HEK293T (cell line): Measurements from ENCODE around the gene TPX2.

ENCODE experiments used
- BHLHE40 ChIP-seq: fragments of 450-650 bp; IDR thresholded peaks from 2 replicates; pipeline ENCODE4 v1.6.1; 2016; ENCODE audit warnings: mild to moderate bottlenecking, moderate library complexity, borderline replicate concordance
- CTBP1 ChIP-seq: fragments of 450-650 bp; IDR thresholded peaks from 2 replicates; pipeline ENCODE4 v1.6.1; 2016; ENCODE audit warnings: borderline replicate concordance
- HDGF ChIP-seq: fragments of 450-650 bp; IDR thresholded peaks from 2 replicates; pipeline ENCODE4 v1.6.1; 2017; ENCODE audit warnings: antibody characterized with exemption, borderline replicate concordance
- LEF1 ChIP-seq: fragments of 450-650 bp; IDR thresholded peaks from 2 replicates; pipeline ENCODE4 v1.6.1; 2017; ENCODE audit warnings: mild to moderate bottlenecking, borderline replicate concordance
- NFRKB ChIP-seq: fragments of 450-650 bp; IDR thresholded peaks from 2 replicates; pipeline ENCODE4 v1.6.1; 2016; ENCODE audit warnings: mild to moderate bottlenecking, moderate library complexity
- SUZ12 ChIP-seq: fragments of 450-650 bp; IDR thresholded peaks from 2 replicates; pipeline ENCODE4 v1.6.1; 2016; ENCODE audit warnings: mild to moderate bottlenecking
- ZNF384 ChIP-seq: fragments of 450-650 bp; IDR thresholded peaks from 2 replicates; pipeline ENCODE4 v1.6.1; 2016

DNA sequence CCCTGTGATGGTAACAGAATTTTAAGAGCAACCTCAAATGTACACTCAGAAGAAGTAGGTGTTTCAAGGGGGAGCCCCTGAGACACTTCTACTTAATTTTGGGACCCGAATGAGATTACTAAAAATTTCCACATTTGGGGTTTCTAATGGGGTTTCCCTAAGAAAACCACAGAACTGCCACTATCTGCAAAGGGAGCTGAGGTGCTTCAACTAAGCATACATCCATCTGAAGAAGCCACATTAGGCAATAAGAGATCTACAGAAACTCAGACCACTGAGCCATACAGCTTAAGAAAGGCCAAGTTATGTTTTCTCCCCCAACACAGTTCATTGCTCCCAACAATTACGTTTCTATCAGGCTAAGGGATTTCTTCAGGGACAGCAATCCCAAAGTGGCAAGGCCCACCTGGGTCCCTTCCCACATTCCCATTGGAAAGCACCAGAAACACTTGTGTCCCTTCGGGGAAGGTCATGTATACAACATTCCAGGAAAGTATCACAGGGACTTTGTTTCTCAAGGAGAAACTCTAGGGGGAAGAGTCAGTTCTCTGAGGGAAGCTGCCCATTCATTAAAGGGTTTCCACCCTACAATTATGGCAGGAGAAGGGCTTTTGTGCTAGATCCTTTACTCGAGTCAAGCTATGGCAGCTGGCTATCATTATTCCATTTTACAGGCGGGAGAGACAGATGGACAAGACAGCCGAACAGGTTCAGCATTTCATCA is 21.4 kb upstream of the TPX2 start:
- no peak for TF ChIP-seq CTBP1
- TF ChIP-seq HDGF: no peak
- TF ChIP-seq NFRKB: no peak
- TF ChIP-seq SUZ12: no peak
- TF ChIP-seq LEF1: no peak
- TF ChIP-seq ZNF384: no peak
- TF ChIP-seq BHLHE40: no peak
